BE2C (cell line): Measurements from ENCODE around the gene SH2D3A.

Experiments
- DNase-seq: peaks from one replicate; pipeline ENCODE4 v3.0.0-alpha.2; 2020
- H3K27me3 ChIP-seq: fragments of 250-450 bp; sonication (Bioruptor Pico); 2 replicates; pipeline ENCODE4 v1.5.1; 2020; ENCODE audit warnings: mild to moderate bottlenecking
- H3K36me3 ChIP-seq: fragments of 250-450 bp; sonication (Bioruptor Pico); 2 replicates; pipeline ENCODE4 v1.5.1; 2020; ENCODE audit warnings: mild to moderate bottlenecking
- H3K4me1 ChIP-seq: fragments of 250-450 bp; sonication (Bioruptor Pico); 2 replicates; pipeline ENCODE4 v1.5.1; 2020
- H3K4me3 ChIP-seq: 2 replicates; pipeline ENCODE4 v1.5.1; 2011; ENCODE audit warnings: low read depth, low read length
- H3K9me3 ChIP-seq: fragments of 250-450 bp; sonication (Bioruptor Pico); 2 replicates; pipeline ENCODE4 v1.5.1; 2020
- CTCF ChIP-seq: IDR thresholded peaks from 2 replicates; pipeline ENCODE4 v1.5.1; 2012; ENCODE audit warnings: mild to moderate bottlenecking, low read depth, low read length

Gene SH2D3A

GRCh38 chr19:6793411-6793810 lies 26.2 kb upstream of the SH2D3A start:
- TF ChIP-seq CTCF, result no peak
- Histone ChIP-seq H3K4me1 (no peaks in the 10 kb centered on the region), H3K9me3 (no peaks in the 10 kb centered on the region), H3K27me3 (no peaks in the 10 kb centered on the region), H3K36me3 (no peaks in the 10 kb centered on the region), H3K4me3 (no peak overlapping the region)
- no peak for DNase-seq

GRCh38 chr19:6791237-6791636 lies 24.0 kb upstream of the SH2D3A start:
- TF ChIP-seq CTCF, result no peak
- no peak for DNase-seq
- no peaks in the 10 kb centered on the region for H3K4me1 ChIP-seq
- no peak overlapping the region for H3K4me3 ChIP-seq
- no peaks in the 10 kb centered on the region for H3K9me3 ChIP-seq
- no peaks in the 10 kb centered on the region for H3K27me3 ChIP-seq
- no peaks in the 10 kb centered on the region for H3K36me3 ChIP-seq

- H3K36me3 ChIP-seq, result no peaks in the 10 kb centered on the region
- no peak for TF ChIP-seq CTCF
- no peaks in the 10 kb centered on the region for H3K4me1 ChIP-seq
- no peak for DNase-seq
- H3K27me3 ChIP-seq, result no peaks in the 10 kb centered on the region
- H3K9me3 ChIP-seq, result no peaks in the 10 kb centered on the region
- H3K4me3 ChIP-seq, result no peak overlapping the region
Observed at GRCh38 chr19:6790194-6791128, 23.2 kb upstream of the SH2D3A start.

- TF ChIP-seq CTCF, result no peak
- H3K36me3 ChIP-seq, result no peaks in the 10 kb centered on the region
- H3K4me3 ChIP-seq, result no peak overlapping the region
- no peaks in the 10 kb centered on the region for H3K27me3 ChIP-seq
- H3K9me3 ChIP-seq, result no peaks in the 10 kb centered on the region
- H3K4me1 ChIP-seq, result no peaks in the 10 kb centered on the region
- no peak for DNase-seq
Observed at GRCh38 chr19:6788896-6789295, 21.7 kb upstream of the SH2D3A start.

- Histone ChIP-seq H3K9me3 (no peaks in the 10 kb centered on the region), H3K4me3 (no peak overlapping the region), H3K36me3 (no peaks in the 10 kb centered on the region), H3K4me1 (no peaks in the 10 kb centered on the region), H3K27me3 (no peaks in the 10 kb centered on the region)
- TF ChIP-seq CTCF, result no peak
- DNase-seq, result no peak
Observed at GRCh38 chr19:6787393-6787792, 20.2 kb upstream of the SH2D3A start.

GRCh38 chr19:6779206-6779605 lies 12.0 kb upstream of the SH2D3A start:
- Histone ChIP-seq H3K9me3 (no peaks in the 10 kb centered on the region), H3K4me3 (no peak overlapping the region), H3K27me3 (no peaks in the 10 kb centered on the region), H3K36me3 (no peaks in the 10 kb centered on the region), H3K4me1 (no peaks in the 10 kb centered on the region)
- TF ChIP-seq CTCF, result no peak
- no peak for DNase-seq
